NCI-H2196 treated with DMSO at 0.1 percent for 48 hours (cell line): ENCODE results near the gene THBS4.

Experiments used
- DNase-seq: peaks from one replicate; lab custom pipeline; 2025; ENCODE audit not compliant: unreplicated experiment; lab: John Stamatoyannopoulos, UW

THBS4 gene

GRCh38 chr5:80034962-80035821 is at the start of gene THBS4:
Gene THBS4, plus strand, starts transcription at chr5:80035348. Its CDS starts 190 bp downstream, at chr5:80035538.
- no peak for DNase-seq

- no peak for DNase-seq
Observed at GRCh38 chr5:79986260-79986659, 48.9 kb upstream of the THBS4 start.

GRCh38 chr5:79990205-79990597 is 44.9 kb upstream of the THBS4 start:
- DNase-seq: no peak

- DNase-seq: peak; percentile 40
Observed at GRCh38 chr5:79990598-79991507, 44.3 kb upstream of the THBS4 start, which contains the start of gene MTX3. Gene MTX3, minus strand, starts transcription at chr5:79991262. Its CDS starts 24 bp downstream, at chr5:79991238.

- DNase-seq: no peak
Observed at GRCh38 chr5:79992891-79993657, 42.1 kb upstream of the THBS4 start.

GRCh38 chr5:79999722-80000121 is 35.4 kb upstream of the THBS4 start:
- DNase-seq: no peak

GRCh38 chr5:80002677-80003076 is 32.5 kb upstream of the THBS4 start:
- no peak for DNase-seq

GRCh38 chr5:80008995-80009765 is 26.0 kb upstream of the THBS4 start:
- no peak for DNase-seq

- no peak for DNase-seq
Observed at GRCh38 chr5:80010754-80011392, 24.3 kb upstream of the THBS4 start.

GRCh38 chr5:80025069-80025468 is 10.1 kb upstream of the THBS4 start:
- DNase-seq: no peak

GRCh38 chr5:80026841-80027240 is 8.3 kb upstream of the THBS4 start:
- no peak for DNase-seq

- DNase-seq: no peak
Observed at GRCh38 chr5:80031109-80031508, 4.0 kb upstream of the THBS4 start.

GRCh38 chr5:80033513-80033912 is 1.6 kb upstream of the THBS4 start:
- DNase-seq: no peak

- no peak for DNase-seq
Observed at GRCh38 chr5:80034559-80034958, 589 bp upstream of the THBS4 start.

GRCh38 chr5:80035839-80036238 is 691 bp downstream of the THBS4 start:
- no peak for DNase-seq

GRCh38 chr5:80036615-80037014 is 1.5 kb downstream of the THBS4 start:
- no peak for DNase-seq

- no peak for DNase-seq
Observed at GRCh38 chr5:80037366-80037765, 2.2 kb downstream of the THBS4 start.

GRCh38 chr5:80039650-80040049 is 4.5 kb downstream of the THBS4 start:
- no peak for DNase-seq

GRCh38 chr5:80041527-80041926 is 6.4 kb downstream of the THBS4 start:
- DNase-seq: no peak

GRCh38 chr5:80042330-80042729 is 7.2 kb downstream of the THBS4 start:
- no peak for DNase-seq
